Tibial nerve (tissue), 3 donors: ENCODE results near the gene ORMDL3.
A peak's percentile ranks its signal among the peaks of the same experiment; 100 is the strongest.

Experiments
- POLR2A ChIP-seq, 2 donors: fragments of 450-650 bp; IDR thresholded peaks; one replicate each; pipeline ENCODE4 v1.6.1; 2017; ENCODE audit warnings: antibody characterized with exemption in 2 of 2, mild to moderate bottlenecking in 2 of 2, moderate library complexity in 2 of 2
- TF ChIP-seq, protein P1 (sequence below), 5 experiments: fragments of 200-600 bp in 3 of 5; fragments of 450-650 bp in 2 of 5; sonication (generic) in 3 of 5; IDR thresholded peaks; one replicate each; pipeline ENCODE4 v1.5.1; 2016 to 2019; ENCODE audit warnings: antibody characterized with exemption in 5 of 5, mild to moderate bottlenecking in 3 of 5, moderate library complexity in 2 of 5

DNA sequence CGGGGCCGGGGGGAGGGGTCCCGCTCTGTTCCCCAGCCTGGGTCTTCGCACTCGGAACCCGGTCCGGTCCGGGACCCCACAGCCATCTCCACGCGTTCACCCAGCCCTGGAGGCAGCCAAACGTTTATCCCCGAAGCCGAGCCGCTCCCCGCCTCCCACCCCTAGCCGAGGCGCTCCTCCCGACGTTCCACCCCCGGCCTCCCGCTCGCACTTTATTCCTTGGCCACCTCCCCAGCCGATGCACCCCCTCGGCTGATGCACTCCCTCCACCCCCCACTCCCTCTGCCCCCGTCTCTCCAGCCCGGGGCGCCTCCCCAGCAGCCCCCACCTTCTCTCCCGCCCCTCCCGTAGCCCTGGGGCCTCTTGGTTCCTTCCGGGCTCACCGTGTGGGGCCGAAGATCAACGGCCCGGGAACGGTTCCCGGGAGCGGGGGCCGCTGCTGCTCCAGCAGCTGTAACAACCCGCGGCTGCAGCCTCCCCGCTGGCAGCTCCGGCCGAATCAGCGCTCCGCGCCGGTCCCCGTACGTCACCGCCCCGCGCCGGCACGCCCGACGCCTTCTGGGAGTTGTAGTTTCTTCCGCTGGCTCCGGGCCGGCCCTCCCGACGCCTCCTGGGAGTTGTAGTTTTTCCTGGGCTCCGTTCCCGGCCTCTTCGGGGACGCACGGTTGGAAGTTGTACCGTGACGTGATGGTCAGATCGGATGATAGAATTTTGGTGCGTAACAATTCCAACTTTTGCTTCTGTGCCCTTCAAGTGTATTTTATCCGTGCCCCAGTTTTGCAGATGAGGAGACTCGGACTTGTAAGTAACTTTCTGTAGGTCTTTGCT is at the start of gene ORMDL3, which contains the start of gene LRRC3C:
- TF ChIP-seq, protein P1, sequence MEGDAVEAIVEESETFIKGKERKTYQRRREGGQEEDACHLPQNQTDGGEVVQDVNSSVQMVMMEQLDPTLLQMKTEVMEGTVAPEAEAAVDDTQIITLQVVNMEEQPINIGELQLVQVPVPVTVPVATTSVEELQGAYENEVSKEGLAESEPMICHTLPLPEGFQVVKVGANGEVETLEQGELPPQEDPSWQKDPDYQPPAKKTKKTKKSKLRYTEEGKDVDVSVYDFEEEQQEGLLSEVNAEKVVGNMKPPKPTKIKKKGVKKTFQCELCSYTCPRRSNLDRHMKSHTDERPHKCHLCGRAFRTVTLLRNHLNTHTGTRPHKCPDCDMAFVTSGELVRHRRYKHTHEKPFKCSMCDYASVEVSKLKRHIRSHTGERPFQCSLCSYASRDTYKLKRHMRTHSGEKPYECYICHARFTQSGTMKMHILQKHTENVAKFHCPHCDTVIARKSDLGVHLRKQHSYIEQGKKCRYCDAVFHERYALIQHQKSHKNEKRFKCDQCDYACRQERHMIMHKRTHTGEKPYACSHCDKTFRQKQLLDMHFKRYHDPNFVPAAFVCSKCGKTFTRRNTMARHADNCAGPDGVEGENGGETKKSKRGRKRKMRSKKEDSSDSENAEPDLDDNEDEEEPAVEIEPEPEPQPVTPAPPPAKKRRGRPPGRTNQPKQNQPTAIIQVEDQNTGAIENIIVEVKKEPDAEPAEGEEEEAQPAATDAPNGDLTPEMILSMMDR (IDR thresholded peaks at IDR 0.05) = peak in 1 of 5 experiments; percentile 28
- peak; percentile 52 to 65 for TF ChIP-seq POLR2A (IDR thresholded peaks at IDR 0.05)
